ENCODE data around the gene CSTB.

Gene CSTB

GRCh38 chr21:43726686-43727518 is 49.2 kb downstream of the CSTB start:
- no peak for DNase-seq
